Hepatocyte (in vitro differentiated cells): ENCODE data around the gene GPR135.

Source experiments
- EZH2 ChIP-seq: fragments of 200-600 bp; sonication (generic); IDR thresholded peaks from 2 replicates; pipeline ENCODE4 v1.6.1; 2016; ENCODE audit warnings: antibody characterized with exemption, mild to moderate bottlenecking, borderline replicate concordance
- EZH2phosphoT487 ChIP-seq: fragments of 200-600 bp; sonication (generic); IDR thresholded peaks from one replicate; pipeline ENCODE4 v1.6.1; 2018; ENCODE audit warnings: antibody characterized with exemption, mild to moderate bottlenecking, low read depth, moderate library complexity; ENCODE audit not compliant: unreplicated experiment, severe bottlenecking
- TF ChIP-seq, protein P1 (sequence below): fragments of 200-600 bp; sonication (generic); IDR thresholded peaks from 2 replicates; pipeline ENCODE4 v1.5.1; 2016; ENCODE audit warnings: antibody characterized with exemption, mild to moderate bottlenecking; ENCODE audit not compliant: poor library complexity

DNA sequence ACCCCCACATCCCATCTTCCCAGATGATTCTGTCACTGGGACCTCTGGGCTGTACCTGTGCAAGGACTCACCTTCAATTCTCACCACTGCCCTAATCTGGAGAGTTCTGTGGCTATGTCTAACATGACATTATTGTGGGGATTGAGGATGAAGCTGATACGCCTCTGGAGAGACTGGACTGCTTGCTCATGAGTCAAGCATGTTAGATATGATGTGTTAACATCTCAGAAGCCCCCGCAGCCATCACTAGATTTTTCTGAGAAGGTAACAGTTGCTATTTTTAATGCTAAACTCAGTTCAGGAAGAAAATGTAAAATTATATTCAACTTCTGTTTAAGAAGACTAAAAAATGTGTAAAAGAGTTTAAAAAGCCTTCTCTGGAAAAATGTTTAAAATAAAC is 44.8 kb upstream of the GPR135 start:
- TF ChIP-seq, protein P1, sequence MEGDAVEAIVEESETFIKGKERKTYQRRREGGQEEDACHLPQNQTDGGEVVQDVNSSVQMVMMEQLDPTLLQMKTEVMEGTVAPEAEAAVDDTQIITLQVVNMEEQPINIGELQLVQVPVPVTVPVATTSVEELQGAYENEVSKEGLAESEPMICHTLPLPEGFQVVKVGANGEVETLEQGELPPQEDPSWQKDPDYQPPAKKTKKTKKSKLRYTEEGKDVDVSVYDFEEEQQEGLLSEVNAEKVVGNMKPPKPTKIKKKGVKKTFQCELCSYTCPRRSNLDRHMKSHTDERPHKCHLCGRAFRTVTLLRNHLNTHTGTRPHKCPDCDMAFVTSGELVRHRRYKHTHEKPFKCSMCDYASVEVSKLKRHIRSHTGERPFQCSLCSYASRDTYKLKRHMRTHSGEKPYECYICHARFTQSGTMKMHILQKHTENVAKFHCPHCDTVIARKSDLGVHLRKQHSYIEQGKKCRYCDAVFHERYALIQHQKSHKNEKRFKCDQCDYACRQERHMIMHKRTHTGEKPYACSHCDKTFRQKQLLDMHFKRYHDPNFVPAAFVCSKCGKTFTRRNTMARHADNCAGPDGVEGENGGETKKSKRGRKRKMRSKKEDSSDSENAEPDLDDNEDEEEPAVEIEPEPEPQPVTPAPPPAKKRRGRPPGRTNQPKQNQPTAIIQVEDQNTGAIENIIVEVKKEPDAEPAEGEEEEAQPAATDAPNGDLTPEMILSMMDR = no peak
- no peak for TF ChIP-seq EZH2phosphoT487
- TF ChIP-seq EZH2 = no peak
